ENCODE results near the gene LRRIQ4.

DNA sequence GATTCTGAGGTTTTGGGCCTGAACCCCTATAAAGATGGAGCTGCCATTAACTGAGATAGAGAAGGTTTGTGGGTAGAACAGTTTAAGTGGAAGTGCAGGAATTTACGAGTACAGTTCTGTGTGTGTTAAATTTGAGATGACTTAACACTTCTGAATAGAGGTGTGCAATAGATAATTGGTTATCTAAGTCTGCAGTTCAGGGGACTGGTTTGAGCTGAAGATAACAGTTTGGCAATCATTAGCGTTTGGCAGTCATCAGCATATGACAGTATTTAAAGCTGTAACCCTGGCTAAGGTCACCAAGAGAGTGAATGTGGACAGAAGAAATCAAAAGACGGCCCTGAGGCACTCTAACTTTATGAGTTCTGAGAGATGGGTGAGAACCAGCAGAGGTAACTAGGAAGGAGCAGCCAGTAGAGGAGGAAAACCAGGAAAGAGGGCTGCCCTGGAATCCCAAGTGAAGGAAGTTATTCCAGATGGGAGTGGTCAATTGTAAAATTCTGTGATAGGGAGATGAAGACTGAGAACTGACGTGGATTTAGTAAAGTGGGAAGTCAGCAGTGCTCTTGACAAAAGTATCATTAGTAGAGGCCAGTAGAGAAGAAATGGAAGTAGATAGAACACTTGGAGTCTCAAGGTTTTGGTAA lies 31.3 kb upstream of the LRRIQ4 start:
- TF ChIP-seq SIN3A (IDR thresholded peaks at IDR 0.05; ENCODE audit: borderline replicate concordance, insufficient read depth, low read length) (no peak), POLR2AphosphoS5 (IDR thresholded peaks at IDR 0.05; ENCODE audit: low read depth, low read length) (no peak), REST (IDR thresholded peaks at IDR 0.05; ENCODE audit: insufficient read depth in 1 of 2, low read depth in 2 of 2, low read length in 2 of 2) (no peak), TAF1 (IDR thresholded peaks at IDR 0.05; ENCODE audit: borderline replicate concordance, insufficient read depth, low read length) (no peak), FOXP2 (optimal IDR thresholded peaks at IDR 0.05; ENCODE audit: borderline replicate concordance, extremely low read depth, extremely low read length, insufficient read depth) (no peak)

All from PFSK-1 (cell line).